A673 (cell line): Measurements from ENCODE around the gene GPR37L1. TPM values are rescaled to one million over a fixed set of nuclear protein-coding genes. Genes with fewer than 3 reads are reported as not detected.

Experiments used
- BruUV-seq: library from RNA; stranded (reverse); fragments of 400-500 nt; replicated peaks from 2 replicates; lab custom pipeline; 2021; lab: Mats Ljungman, UMichigan
- CTCF ChIA-PET: fragments of 300-600 bp; sonication (Branson Sonifier 250); formaldehyde crosslinking; loops from one replicate; lab custom pipeline; 2022; ENCODE audit warnings: antibody characterized with exemption; lab: Charles Lee
- POLR2A ChIA-PET: fragments of 300-600 bp; sonication (Branson Sonifier 250); formaldehyde crosslinking; loops from one replicate; lab custom pipeline; 2022; ENCODE audit warnings: antibody characterized with exemption; ENCODE audit not compliant: low non-redundant PET; lab: Charles Lee
- DNase-seq: peaks from one replicate; pipeline ENCODE4 v3.0.0-alpha.2; 2015; ENCODE audit warnings: low spot score
- H3K27ac ChIP-seq: fragments of 200-600 bp; sonication (generic); 2 replicates; pipeline ENCODE4 v1.5.1; 2016; ENCODE audit warnings: mixed run types, low read depth, mild to moderate bottlenecking, mixed read lengths, antibody characterized with exemption, low read length; ENCODE audit not compliant: poor library complexity, severe bottlenecking
- H3K27me3 ChIP-seq: fragments of 200-600 bp; sonication (generic); replicated peaks from 2 replicates; pipeline ENCODE4 v1.6.1; 2017; ENCODE audit warnings: mixed run types, low read depth, mild to moderate bottlenecking, mixed read lengths, antibody characterized with exemption, low read length; ENCODE audit not compliant: insufficient read depth, poor library complexity
- H3K36me3 ChIP-seq: fragments of 200-600 bp; sonication (generic); 2 replicates; pipeline ENCODE4 v1.6.1; 2016; ENCODE audit warnings: mixed run types, mild to moderate bottlenecking, mixed read lengths, antibody characterized with exemption, low read length; ENCODE audit not compliant: insufficient read depth, poor library complexity, severe bottlenecking
- H3K4me1 ChIP-seq: fragments of 200-600 bp; sonication (generic); 2 replicates; pipeline ENCODE4 v1.6.1; 2017; ENCODE audit warnings: mixed run types, mild to moderate bottlenecking, mixed read lengths, antibody characterized with exemption, low read length; ENCODE audit not compliant: insufficient read depth, poor library complexity, severe bottlenecking
- H3K4me3 ChIP-seq: fragments of 200-600 bp; sonication (generic); 2 replicates; pipeline ENCODE4 v1.5.1; 2016; ENCODE audit warnings: low read depth, mixed run types, mild to moderate bottlenecking, mixed read lengths, low read length; ENCODE audit not compliant: poor library complexity, severe bottlenecking
- H3K9me3 ChIP-seq: fragments of 200-600 bp; sonication (generic); 2 replicates; pipeline ENCODE4 v1.6.1; 2016; ENCODE audit warnings: mixed run types, low read depth, mild to moderate bottlenecking, mixed read lengths, antibody characterized with exemption, low read length; ENCODE audit not compliant: poor library complexity, severe bottlenecking
- CTCF ChIP-seq: fragments of 300-800, 200-600 bp; sonication (generic); conservative IDR thresholded peaks from 2 replicates; pipeline ENCODE4 v1.5.1; 2017; ENCODE audit warnings: low read depth, mild to moderate bottlenecking, antibody characterized with exemption, low read length, moderate library complexity, mixed read lengths
- EZH2 ChIP-seq: fragments of 200-600 bp; sonication (generic); IDR thresholded peaks from 2 replicates; pipeline ENCODE4 v1.6.1; 2017; ENCODE audit warnings: borderline replicate concordance, low read depth, mild to moderate bottlenecking, mixed read lengths, antibody characterized with exemption, low read length; ENCODE audit not compliant: poor library complexity, severe bottlenecking
- intact Hi-C: fragments of 100-400 bp; cut with micrococcal nuclease; formaldehyde crosslinking; loops from one replicate; pipeline ENCODE4 v1.10.0; 2022; ENCODE audit not compliant: unreplicated experiment
- total RNA-seq: library from RNA; stranded (reverse); gene quantifications from 2 replicates; pipeline ENCODE4 v1.2.3, GENCODE V29; 2021

GPR37L1 gene
- total RNA-seq, 1 experiment from 2014 or later: not detected

- no peak overlapping the region for H3K27ac ChIP-seq
- ChIA-PET POLR2A (no interaction called here), CTCF (no interaction called here)
- no peaks in the 10 kb centered on the region for H3K9me3 ChIP-seq
- H3K4me3 ChIP-seq: no peak overlapping the region
- no peak for DNase-seq
- no peak for TF ChIP-seq CTCF
- no peak for TF ChIP-seq EZH2
- intact Hi-C loops: no loop called here
- no peaks in the 10 kb centered on the region for H3K27me3 ChIP-seq
- no TSS peak for BruUV-seq
- no peaks in the 10 kb centered on the region for H3K4me1 ChIP-seq
- no peaks in the 10 kb centered on the region for H3K36me3 ChIP-seq
Observed at GRCh38 chr1:202075389-202075788, 47.3 kb upstream of the GPR37L1 start.

DNA sequence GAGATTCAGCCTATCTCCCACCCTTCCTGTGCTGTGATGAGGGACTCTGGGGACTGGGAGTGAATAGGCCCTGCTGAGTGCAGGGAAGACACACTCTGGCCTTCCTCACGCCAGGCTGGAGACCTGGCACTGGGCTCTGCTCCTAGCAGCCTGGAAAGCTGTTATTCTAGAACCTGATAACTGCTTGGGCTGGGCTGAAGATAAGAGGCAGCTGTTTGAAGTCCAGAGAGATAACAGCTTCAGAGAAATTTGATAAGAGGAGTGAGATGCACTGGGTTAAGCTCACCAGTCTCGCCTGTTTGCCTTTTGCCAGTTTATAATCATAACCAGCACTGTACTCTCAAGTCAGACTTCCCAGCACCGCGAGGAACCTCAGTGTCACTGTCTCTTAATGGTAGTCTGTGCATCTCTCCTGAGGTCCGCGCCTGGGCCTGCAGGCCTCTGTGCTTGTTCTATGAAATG, 46.6 kb upstream of the GPR37L1 start:
- intact Hi-C loops: no loop called here
- Histone ChIP-seq H3K4me3 (no peak overlapping the region), H3K36me3 (no peaks in the 10 kb centered on the region), H3K27ac (no peak overlapping the region), H3K4me1 (no peaks in the 10 kb centered on the region), H3K9me3 (no peaks in the 10 kb centered on the region), H3K27me3 (no peaks in the 10 kb centered on the region)
- BruUV-seq: no TSS peak
- no peak for DNase-seq
- TF ChIP-seq CTCF (no peak), EZH2 (no peak)
- POLR2A ChIA-PET: no interaction called here
- CTCF ChIA-PET: no interaction called here

- intact Hi-C loops: no loop called here
- TF ChIP-seq EZH2: no peak
- no peak for TF ChIP-seq CTCF
- no peaks in the 10 kb centered on the region for H3K36me3 ChIP-seq
- DNase-seq: no peak
- no peak overlapping the region for H3K27ac ChIP-seq
- no peaks in the 10 kb centered on the region for H3K4me1 ChIP-seq
- no TSS peak for BruUV-seq
- H3K9me3 ChIP-seq: no peaks in the 10 kb centered on the region
- POLR2A ChIA-PET: no interaction called here
- H3K4me3 ChIP-seq: no peak overlapping the region
- no peaks in the 10 kb centered on the region for H3K27me3 ChIP-seq
- CTCF ChIA-PET: no interaction called here
Observed at GRCh38 chr1:202078241-202078640, 44.5 kb upstream of the GPR37L1 start.
